SK-N-SH (cell line): Measurements from ENCODE around the gene LRRN4.

Source experiments
- CHD2 ChIP-seq: fragments of 150-350 bp; IDR thresholded peaks from 2 replicates; pipeline ENCODE4 v1.6.1; 2018; ENCODE audit warnings: low read length; ENCODE audit not compliant: partially characterized antibody
- CTCF ChIP-seq: fragments of 200-600 bp; sonication (generic); IDR thresholded peaks from 2 replicates; pipeline ENCODE4 v1.6.1; 2017; ENCODE audit warnings: antibody characterized with exemption, mild to moderate bottlenecking, moderate library complexity
- EP300 ChIP-seq, 2 experiments: IDR thresholded peaks; 2 replicates each; pipeline versions ENCODE4 v1.4.0 to v1.6.1; 2012; ENCODE audit warnings: borderline replicate concordance in 1 of 2, low read depth in 1 of 2, low read length in 1 of 2
- MXI1 ChIP-seq: IDR thresholded peaks from 2 replicates; pipeline ENCODE4 v1.6.1; 2012; ENCODE audit warnings: mild to moderate bottlenecking, low read depth, low read length, improper control_type of control experiment
- POLR2AphosphoS5 ChIP-seq: IDR thresholded peaks from 2 replicates; pipeline ENCODE4 v1.6.1; 2012; ENCODE audit warnings: low read depth, low read length
- RFX5 ChIP-seq: IDR thresholded peaks from 2 replicates; pipeline ENCODE4 v1.6.1; 2012; ENCODE audit warnings: mild to moderate bottlenecking, improper control_type of control experiment, low read length
- TAF1 ChIP-seq: IDR thresholded peaks from 2 replicates; pipeline ENCODE4 v1.6.1; 2012; ENCODE audit warnings: low read depth, mild to moderate bottlenecking, low read length, moderate library complexity, borderline replicate concordance
- TCF12 ChIP-seq: IDR thresholded peaks from 2 replicates; pipeline ENCODE4 v1.4.0; 2012

- no peak for TF ChIP-seq RFX5
- TF ChIP-seq CTCF: no peak
- TF ChIP-seq TAF1: no peak
- TF ChIP-seq CHD2: no peak
- TF ChIP-seq POLR2AphosphoS5: no peak
- TF ChIP-seq TCF12: no peak
- no peak for TF ChIP-seq EP300 (IDR thresholded peaks at IDR 0.05; ENCODE audit: borderline replicate concordance in 1 of 2, low read depth in 1 of 2, low read length in 1 of 2)
- TF ChIP-seq MXI1: no peak
Observed at GRCh38 chr20:6099819-6100218, 46.0 kb upstream of the LRRN4 start.
